Adrenal gland (tissue), 12 donors: Measurements from ENCODE around the gene GAS2L2. TPM values are rescaled to one million over a fixed set of nuclear protein-coding genes. Genes with fewer than 3 reads are reported as not detected.
"Not testable (repeated sequence)": the region's sequence is repeated elsewhere in the genome, so short reads cannot be mapped to it uniquely, and the experiment has no call there.

ENCODE experiments used
- DNase-seq, 7 donors: peaks; one replicate each; pipeline ENCODE4 v3.0.0-alpha.2; 2019 to 2020
- H3K27ac ChIP-seq, 5 donors: fragments of 200-600 bp; sonication (generic) in 4 of 5; 1 replicate in 3 of 5; 2 replicates in 2 of 5; pipeline versions ENCODE4 v1.5.1 to v1.8.0; 2016 to 2020; ENCODE audit warnings: mild to moderate bottlenecking in 1 of 5
- H3K27me3 ChIP-seq: fragments of 200-600 bp; 2 replicates; pipeline ENCODE4 v1.8.0; 2021
- H3K36me3 ChIP-seq, 2 donors: fragments of 200-600 bp; replicated peaks in 1 of 2; 1 replicate in 1 of 2; 2 replicates in 1 of 2; pipeline versions ENCODE4 v1.5.1 to v1.8.0; 2018 to 2022
- H3K4me1 ChIP-seq, 2 donors: fragments of 200-600 bp; replicated peaks in 1 of 2; 1 replicate in 1 of 2; 2 replicates in 1 of 2; pipeline versions ENCODE4 v1.5.1 to v1.8.0; 2018 to 2021
- H3K4me3 ChIP-seq, 4 donors: fragments of 200-600 bp; sonication (generic) in 3 of 4; one replicate each; pipeline ENCODE4 v1.5.1; 2016 to 2018
- H3K9me3 ChIP-seq, 3 donors: fragments of 200-600 bp; sonication (generic) in 1 of 3; replicated peaks in 1 of 3; 1 replicate in 2 of 3; 2 replicates in 1 of 3; pipeline versions ENCODE4 v1.5.1 to v1.8.0; 2016 to 2021
- CTCF ChIP-seq, 6 experiments: fragments of 450-650 bp in 4 of 6; fragments of 200-600 bp in 2 of 6; sonication (generic) in 1 of 6; IDR thresholded peaks; 1 replicate in 5 of 6; 2 replicates in 1 of 6; pipeline versions ENCODE4 v1.5.1 to v1.8.0; 2016 to 2021; ENCODE audit warnings: antibody characterized with exemption in 6 of 6, mild to moderate bottlenecking in 2 of 6, moderate library complexity in 1 of 6
- POLR2A ChIP-seq, 2 donors: fragments of 450-650 bp; IDR thresholded peaks; one replicate each; pipeline ENCODE4 v1.6.1; 2017; ENCODE audit warnings: antibody characterized with exemption in 2 of 2, mild to moderate bottlenecking in 2 of 2, moderate library complexity in 1 of 2
- WGBS, 4 donors: extraction: QIAGEN DNeasy Blood & Tissue Kit in 2 of 4; methylation state at CpG; one replicate each; pipeline versions ENCODE4 v1.1.5 to v1.1.7; 2013 to 2017; 5-methylcytosine and 5-hydroxymethylcytosine counted together
- intact Hi-C, 2 donors: fragments of 100-400 bp; cut with DNase I; formaldehyde crosslinking; loops; one replicate each; pipeline versions ENCODE4 v1.14.1 to v1.15.0; 2022 to 2023
- polyA plus RNA-seq, 3 donors: library from polyadenylated mRNA; stranded (reverse); fragments of 200-250 nt in 2 of 3; fragments of 350-450 nt in 1 of 3; fragmentation: Illumina TruSeq in 1 of 3; extraction: RNeasy Lipid Tissue Mini Kit (QIAGEN cat#74804) in 1 of 3; gene quantifications; one replicate each; pipeline ENCODE4 v1.2.3, GENCODE V29; 2013 to 2014
- total RNA-seq, 9 donors: library from RNA; depleted of rRNA in 4 of 9; stranded (reverse); fragments of >200 nt in 4 of 9; fragments of 120-200 nt in 1 of 9; fragmentation: NEBNext Ultra II Directional in 1 of 9; extraction: Animal tissue kit (Norgen Biotek cat#: 25700) in 1 of 9; gene quantifications; one replicate each; pipeline versions ENCODE4 v1.1.0 to v1.2.4, GENCODE V29; 2013 to 2023
- donor health status: healthy with polysubstance abuse.
- donor health status: Bipolar disorder and iron deficiency.
- donor health status: DM: yes; HTN: yes; CAD: no.
- donor health status: DM: no; HTN: no; CAD: no.
- donor health status: DM: no; HTN: no; CAD: no.
- donor health status: DM: yes; HTN: yes; CAD: no.

Gene GAS2L2
- total and polyA plus RNA-seq, 12 donors, result 0.06 to 0.22 (median 0.08) TPM; not detected in 7

DNA sequence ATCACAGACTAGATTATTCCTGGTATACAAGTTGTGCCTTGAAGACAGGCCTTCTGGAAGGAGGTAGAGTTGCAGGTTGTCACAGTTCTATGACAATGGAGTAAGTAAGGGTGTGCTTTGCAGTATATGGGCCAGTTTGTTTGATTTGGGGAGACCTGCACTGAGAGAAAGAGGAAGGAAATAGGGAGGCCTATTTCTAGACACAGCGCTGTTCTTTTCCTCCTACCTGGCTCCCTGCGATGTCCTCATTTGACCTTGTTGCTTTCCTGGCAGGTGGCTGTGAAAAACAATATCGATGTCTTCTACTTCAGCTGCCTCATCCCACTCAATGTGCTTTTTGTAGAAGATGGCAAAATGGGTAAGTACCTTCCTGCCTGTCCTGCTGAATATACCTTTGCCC is 44.1 kb downstream of the GAS2L2 start:
- no peaks in the 10 kb centered on the region for H3K9me3 ChIP-seq
- no peak for TF ChIP-seq POLR2A (IDR thresholded peaks at IDR 0.05)
- no peak for TF ChIP-seq CTCF (IDR thresholded peaks at IDR 0.05)
- WGBS, 4 donors, result 68 to 92% (median 76%) methylated on average over 3 of the region's 3 CpGs
- peaks cover 13 to 20% of the 10 kb centered on the region in 2 donors for H3K4me1 ChIP-seq
- peaks cover 0 to 17% of the 10 kb centered on the region in 2 donors for H3K36me3 ChIP-seq
- no peaks in the 10 kb centered on the region for H3K27me3 ChIP-seq
- intact Hi-C loops, result no loop called here
- no peak overlapping the region for H3K27ac ChIP-seq
- H3K4me3 ChIP-seq, result no peak overlapping the region
- no peak for DNase-seq

DNA sequence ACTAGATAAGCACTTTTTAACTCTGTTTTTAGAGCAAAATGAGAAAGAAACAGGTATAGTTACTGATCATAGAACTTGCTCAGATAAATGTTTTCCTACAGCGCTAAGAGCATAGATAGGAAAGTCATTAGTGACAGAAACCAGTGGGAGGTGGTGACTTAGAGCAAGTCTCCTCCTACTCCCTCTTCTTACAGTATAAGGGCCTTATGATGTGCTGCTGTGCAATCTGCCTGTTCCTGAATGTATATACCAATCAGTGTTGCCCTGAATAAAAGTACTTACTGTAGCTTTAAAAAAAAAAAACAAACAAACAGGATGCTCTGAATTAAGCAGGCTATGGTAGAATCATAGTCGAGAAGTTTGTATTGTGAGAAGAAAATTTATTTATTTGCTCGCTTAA is 44.9 kb downstream of the GAS2L2 start:
- Histone ChIP-seq H3K27ac (no peak overlapping the region), H3K4me3 (no peak overlapping the region), H3K9me3 (no peaks in the 10 kb centered on the region), H3K27me3 (no peaks in the 10 kb centered on the region), H3K36me3 (peaks cover 0 to 17% of the 10 kb centered on the region in 2 donors), H3K4me1 (peaks cover 8 to 13% of the 10 kb centered on the region in 2 donors)
- TF ChIP-seq POLR2A (IDR thresholded peaks at IDR 0.05), result no peak
- TF ChIP-seq CTCF (IDR thresholded peaks at IDR 0.05), result no peak
- no peak for DNase-seq
- WGBS, 4 donors, result 74 to 88% (median 84%) methylated on average over 3 of the region's 3 CpGs
- intact Hi-C loops, result no loop called here

DNA sequence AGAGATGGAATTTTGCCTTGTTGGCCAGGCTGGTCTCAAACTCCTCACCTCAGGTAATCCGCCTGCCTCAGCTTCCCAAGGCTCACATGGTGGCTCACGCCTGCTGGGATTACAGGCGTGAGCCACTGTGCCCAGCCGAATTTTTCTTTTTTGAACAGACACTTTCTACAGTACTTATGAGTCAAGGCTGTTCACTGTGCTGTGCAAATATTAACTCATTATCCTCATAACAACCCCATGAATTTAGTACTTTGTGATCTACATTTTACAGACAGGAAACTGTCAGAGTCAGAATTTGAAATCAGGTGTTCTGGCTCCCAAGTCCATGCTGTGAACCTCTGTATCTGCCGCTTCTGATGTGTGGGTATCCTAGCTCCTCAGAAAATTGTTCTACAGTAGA is 47.3 kb downstream of the GAS2L2 start:
- Histone ChIP-seq H3K27me3 (no peaks in the 10 kb centered on the region), H3K36me3 (peaks cover 0 to 12% of the 10 kb centered on the region in 2 donors), H3K4me3 (no peak overlapping the region), H3K9me3 (no peaks in the 10 kb centered on the region), H3K27ac (no peak overlapping the region), H3K4me1 (peaks cover 0 to 6% of the 10 kb centered on the region in 2 donors)
- 60 to 83% (median 78%) methylated on average over 5 of the region's 5 CpGs for WGBS, 4 donors
- intact Hi-C loops, result no loop called here
- DNase-seq, result no peak
- TF ChIP-seq POLR2A (IDR thresholded peaks at IDR 0.05) (no peak), CTCF (IDR thresholded peaks at IDR 0.05) (no peak)

DNA sequence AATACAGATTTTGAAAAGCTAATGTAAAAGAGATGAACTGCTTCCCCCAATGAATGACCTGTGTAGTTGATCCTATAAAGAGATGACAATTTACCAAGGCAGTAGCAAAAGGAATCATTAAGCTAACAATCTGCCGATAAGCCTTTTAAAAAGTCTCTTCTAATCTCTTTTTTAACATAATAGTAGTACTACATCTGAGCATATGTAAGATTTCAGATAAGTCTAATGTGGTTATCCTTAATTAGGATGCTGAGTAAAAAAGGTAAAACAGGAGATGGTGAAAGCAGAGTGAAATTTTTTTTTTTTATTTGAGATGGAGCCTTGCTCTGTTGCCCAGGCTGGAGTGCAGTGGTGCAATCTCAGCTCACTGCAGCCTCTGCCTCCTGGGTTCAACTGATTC is 47.8 kb downstream of the GAS2L2 start:
- no peak overlapping the region for H3K4me3 ChIP-seq
- peaks cover 0 to 7% of the 10 kb centered on the region in 2 donors for H3K36me3 ChIP-seq
- peaks cover 0 to 6% of the 10 kb centered on the region in 2 donors for H3K4me1 ChIP-seq
- intact Hi-C loops, result no loop called here
- no peaks in the 10 kb centered on the region for H3K27me3 ChIP-seq
- no peak overlapping the region for H3K27ac ChIP-seq
- no peaks in the 10 kb centered on the region for H3K9me3 ChIP-seq
- TF ChIP-seq CTCF (IDR thresholded peaks at IDR 0.05) (no peak), POLR2A (IDR thresholded peaks at IDR 0.05) (no peak)
- 89 to 98% (median 92%) methylated on average over 1 of the region's 1 CpG for WGBS, 4 donors
- no peak for DNase-seq

GRCh38 chr17:35703308-35703707 is 49.7 kb downstream of the GAS2L2 start:
- H3K4me3 ChIP-seq, intact Hi-C loops, DNase-seq, H3K27ac ChIP-seq, H3K36me3 ChIP-seq, H3K27me3 ChIP-seq, H3K4me1 ChIP-seq, H3K9me3 ChIP-seq: not testable (repeated sequence)
- 94 to 100% (median 98%) methylated on average over 2 of the region's 2 CpGs for WGBS, 4 donors
